Kidney epithelial cell (primary cell): ENCODE results near the gene MTX2. TPM values are rescaled to one million over a fixed set of nuclear protein-coding genes. Genes with fewer than 3 reads are reported as not detected.

Experiments used
- DNase-seq: peaks from one replicate; pipeline ENCODE4 v3.0.0-alpha.2; 2010; ENCODE audit warnings: low read depth
- H3K27me3 ChIP-seq: 2 replicates; pipeline ENCODE4 v1.6.0; 2011; ENCODE audit warnings: low read length; ENCODE audit not compliant: control insufficient read depth, insufficient read depth
- H3K36me3 ChIP-seq: 2 replicates; pipeline ENCODE4 v1.5.1; 2011; ENCODE audit warnings: low read length; ENCODE audit not compliant: control insufficient read depth, insufficient read depth
- H3K4me3 ChIP-seq: 2 replicates; pipeline ENCODE4 v1.5.1; 2011; ENCODE audit warnings: low read depth, mild to moderate bottlenecking, control low read depth, low read length
- total RNA-seq: library from RNA; depleted of rRNA; stranded (reverse); fragments of >200 nt; gene quantifications from 2 replicates; pipeline ENCODE4 v1.2.3, GENCODE V29; 2015
- TF ChIP-seq, protein P1 (sequence below): IDR thresholded peaks from 2 replicates; pipeline ENCODE4 v1.5.1; 2011; ENCODE audit warnings: mild to moderate bottlenecking, moderate library complexity, low read length, control low read depth, inconsistent platforms; ENCODE audit not compliant: insufficient read depth, poor library complexity, severe bottlenecking

The MTX2 gene
- total RNA-seq, 1 donor from 2014 or later = 62.8 TPM

DNA sequence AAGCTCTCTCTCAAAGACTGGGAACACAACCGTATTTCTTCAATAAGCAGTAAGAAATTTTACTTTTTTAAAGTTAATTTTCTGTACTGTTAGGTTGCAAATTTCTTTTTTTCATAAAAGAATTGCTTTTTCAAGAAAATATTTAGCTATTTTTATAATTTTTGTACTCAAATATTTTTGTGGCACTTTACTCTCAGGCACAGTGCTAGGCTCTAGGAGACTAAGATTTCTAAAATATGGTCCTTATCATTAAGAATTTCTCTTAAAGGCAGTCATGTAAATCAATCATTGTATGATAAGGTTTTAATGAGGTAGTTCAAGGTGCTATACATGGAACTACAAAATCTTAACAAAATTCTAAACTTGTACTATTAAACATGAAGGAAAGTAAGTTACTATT lies 61.4 kb downstream of the MTX2 start:
- H3K4me3 ChIP-seq = no peak overlapping the region
- DNase-seq = no peak
- TF ChIP-seq, protein P1, sequence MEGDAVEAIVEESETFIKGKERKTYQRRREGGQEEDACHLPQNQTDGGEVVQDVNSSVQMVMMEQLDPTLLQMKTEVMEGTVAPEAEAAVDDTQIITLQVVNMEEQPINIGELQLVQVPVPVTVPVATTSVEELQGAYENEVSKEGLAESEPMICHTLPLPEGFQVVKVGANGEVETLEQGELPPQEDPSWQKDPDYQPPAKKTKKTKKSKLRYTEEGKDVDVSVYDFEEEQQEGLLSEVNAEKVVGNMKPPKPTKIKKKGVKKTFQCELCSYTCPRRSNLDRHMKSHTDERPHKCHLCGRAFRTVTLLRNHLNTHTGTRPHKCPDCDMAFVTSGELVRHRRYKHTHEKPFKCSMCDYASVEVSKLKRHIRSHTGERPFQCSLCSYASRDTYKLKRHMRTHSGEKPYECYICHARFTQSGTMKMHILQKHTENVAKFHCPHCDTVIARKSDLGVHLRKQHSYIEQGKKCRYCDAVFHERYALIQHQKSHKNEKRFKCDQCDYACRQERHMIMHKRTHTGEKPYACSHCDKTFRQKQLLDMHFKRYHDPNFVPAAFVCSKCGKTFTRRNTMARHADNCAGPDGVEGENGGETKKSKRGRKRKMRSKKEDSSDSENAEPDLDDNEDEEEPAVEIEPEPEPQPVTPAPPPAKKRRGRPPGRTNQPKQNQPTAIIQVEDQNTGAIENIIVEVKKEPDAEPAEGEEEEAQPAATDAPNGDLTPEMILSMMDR = no peak
- no peaks in the 10 kb centered on the region for H3K36me3 ChIP-seq
- H3K27me3 ChIP-seq = no peaks in the 10 kb centered on the region

DNA sequence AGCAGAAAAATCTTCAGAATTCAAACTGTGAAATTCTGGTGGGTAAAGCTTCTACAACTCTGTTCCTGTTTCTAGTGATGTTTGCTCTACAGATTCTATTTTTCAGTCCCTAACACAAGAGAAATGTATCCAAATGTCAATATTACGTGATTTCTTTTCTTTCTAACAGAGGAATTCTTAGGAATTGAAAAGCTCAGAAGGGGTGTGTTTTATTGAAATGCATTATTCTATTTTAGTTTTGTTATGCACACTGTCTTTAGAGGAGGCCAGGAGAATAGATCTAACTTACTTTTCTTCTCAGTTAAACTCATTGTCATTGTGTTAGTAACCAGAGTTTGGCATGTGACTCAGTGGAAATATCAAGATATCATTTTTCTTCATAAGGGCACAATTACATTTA lies 62.4 kb downstream of the MTX2 start:
- Histone ChIP-seq H3K27me3 (no peaks in the 10 kb centered on the region), H3K36me3 (no peaks in the 10 kb centered on the region), H3K4me3 (no peak overlapping the region)
- TF ChIP-seq, protein P1 = no peak
- no peak for DNase-seq

DNA sequence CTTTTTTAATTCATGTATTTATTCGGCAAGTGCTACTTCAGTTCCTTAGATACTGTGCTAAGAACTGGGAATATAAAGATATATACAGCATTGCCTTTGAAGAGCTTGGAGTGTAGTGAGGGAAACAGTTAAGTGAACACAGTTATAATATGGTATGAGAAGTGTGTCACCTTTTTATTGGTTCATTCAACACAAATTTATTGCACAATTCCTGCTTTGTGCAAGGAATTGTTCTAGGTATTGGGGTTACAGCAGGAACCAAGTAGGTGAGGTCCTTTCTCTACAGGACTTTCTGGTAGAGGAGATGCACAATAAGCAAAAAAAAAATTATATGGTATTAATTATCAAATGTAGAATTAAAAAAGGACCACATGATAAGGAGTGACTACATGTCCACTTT lies 65.5 kb downstream of the MTX2 start:
- no peaks in the 10 kb centered on the region for H3K27me3 ChIP-seq
- TF ChIP-seq, protein P1 = no peak
- H3K4me3 ChIP-seq = no peak overlapping the region
- H3K36me3 ChIP-seq = no peaks in the 10 kb centered on the region
- DNase-seq = no peak

GRCh38 chr2:176338395-176338794 lies 69.2 kb downstream of the MTX2 start:
- H3K4me3 ChIP-seq = no peak overlapping the region
- no peaks in the 10 kb centered on the region for H3K27me3 ChIP-seq
- TF ChIP-seq, protein P1 = no peak
- no peaks in the 10 kb centered on the region for H3K36me3 ChIP-seq
- DNase-seq = no peak

GRCh38 chr2:176339208-176339607 lies 70.0 kb downstream of the MTX2 start:
- no peak for DNase-seq
- no peaks in the 10 kb centered on the region for H3K36me3 ChIP-seq
- no peak overlapping the region for H3K4me3 ChIP-seq
- TF ChIP-seq, protein P1 = no peak
- no peaks in the 10 kb centered on the region for H3K27me3 ChIP-seq

- no peak for DNase-seq
- Histone ChIP-seq H3K36me3 (no peaks in the 10 kb centered on the region), H3K4me3 (no peak overlapping the region), H3K27me3 (no peaks in the 10 kb centered on the region)
- TF ChIP-seq, protein P1 = no peak
Measured at GRCh38 chr2:176356251-176356650, 87.0 kb downstream of the MTX2 start.
